Thyroid gland (tissue), 4 donors: Measurements from ENCODE around the gene TEX51.

Source experiments
- POLR2A ChIP-seq, 2 donors: fragments of 450-650 bp; IDR thresholded peaks; one replicate each; pipeline ENCODE4 v1.6.1; 2017; ENCODE audit warnings: antibody characterized with exemption in 2 of 2, mild to moderate bottlenecking in 2 of 2, moderate library complexity in 1 of 2
- TF ChIP-seq, protein P1 (sequence below), 6 experiments: fragments of 200-600 bp in 3 of 6; fragments of 450-650 bp in 3 of 6; sonication (generic) in 3 of 6; IDR thresholded peaks; one replicate each; pipeline ENCODE4 v1.5.1; 2016 to 2019; ENCODE audit warnings: antibody characterized with exemption in 6 of 6, mild to moderate bottlenecking in 2 of 6, inconsistent platforms in 1 of 6, moderate library complexity in 1 of 6

DNA sequence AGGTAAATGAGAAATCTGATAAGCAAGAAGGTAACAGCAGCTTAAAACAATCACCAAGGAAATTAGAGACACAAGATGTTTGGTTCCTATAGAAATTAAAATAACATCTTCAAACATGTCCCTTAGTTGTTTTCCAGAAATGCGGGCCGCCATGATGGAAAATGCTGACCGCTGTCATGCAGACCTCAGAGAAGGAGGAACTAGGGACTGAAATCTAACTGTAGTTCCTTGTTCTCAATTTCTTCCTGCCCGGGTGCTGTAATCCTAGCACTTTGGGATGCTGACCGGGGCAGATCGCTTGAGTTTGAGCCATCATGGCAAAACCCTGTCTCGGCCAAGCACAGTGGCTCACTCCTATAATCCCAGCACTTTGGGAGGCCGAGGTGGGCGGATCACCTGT, 51.1 kb downstream of the TEX51 start:
- TF ChIP-seq POLR2A (IDR thresholded peaks at IDR 0.05) = no peak
- TF ChIP-seq, protein P1, sequence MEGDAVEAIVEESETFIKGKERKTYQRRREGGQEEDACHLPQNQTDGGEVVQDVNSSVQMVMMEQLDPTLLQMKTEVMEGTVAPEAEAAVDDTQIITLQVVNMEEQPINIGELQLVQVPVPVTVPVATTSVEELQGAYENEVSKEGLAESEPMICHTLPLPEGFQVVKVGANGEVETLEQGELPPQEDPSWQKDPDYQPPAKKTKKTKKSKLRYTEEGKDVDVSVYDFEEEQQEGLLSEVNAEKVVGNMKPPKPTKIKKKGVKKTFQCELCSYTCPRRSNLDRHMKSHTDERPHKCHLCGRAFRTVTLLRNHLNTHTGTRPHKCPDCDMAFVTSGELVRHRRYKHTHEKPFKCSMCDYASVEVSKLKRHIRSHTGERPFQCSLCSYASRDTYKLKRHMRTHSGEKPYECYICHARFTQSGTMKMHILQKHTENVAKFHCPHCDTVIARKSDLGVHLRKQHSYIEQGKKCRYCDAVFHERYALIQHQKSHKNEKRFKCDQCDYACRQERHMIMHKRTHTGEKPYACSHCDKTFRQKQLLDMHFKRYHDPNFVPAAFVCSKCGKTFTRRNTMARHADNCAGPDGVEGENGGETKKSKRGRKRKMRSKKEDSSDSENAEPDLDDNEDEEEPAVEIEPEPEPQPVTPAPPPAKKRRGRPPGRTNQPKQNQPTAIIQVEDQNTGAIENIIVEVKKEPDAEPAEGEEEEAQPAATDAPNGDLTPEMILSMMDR (IDR thresholded peaks at IDR 0.05) = no peak
